Sigmoid colon (tissue), 4 donors: ENCODE results near the gene ATL2.

Experiments used
- EP300 ChIP-seq, 4 donors: sonication (generic); formaldehyde crosslinking; IDR thresholded peaks; one replicate each; pipeline ENCODE4 v1.6.1; 2017; ENCODE audit warnings: antibody characterized with exemption in 4 of 4
- POLR2A ChIP-seq, 2 donors: fragments of 450-650 bp; IDR thresholded peaks; one replicate each; pipeline ENCODE4 v1.6.1; 2016; ENCODE audit warnings: antibody characterized with exemption in 2 of 2, mild to moderate bottlenecking in 2 of 2, moderate library complexity in 2 of 2
- POLR2AphosphoS5 ChIP-seq, 4 donors: sonication (generic); formaldehyde crosslinking; IDR thresholded peaks; one replicate each; pipeline ENCODE4 v1.6.1; 2017; ENCODE audit warnings: antibody characterized with exemption in 4 of 4
- TF ChIP-seq, protein P1 (sequence below), 4 experiments: fragments of 450-650 bp in 3 of 4; fragments of 200-600 bp in 1 of 4; IDR thresholded peaks; one replicate each; pipeline ENCODE4 v1.5.1; 2016 to 2019; ENCODE audit warnings: antibody characterized with exemption in 4 of 4, mild to moderate bottlenecking in 3 of 4, moderate library complexity in 2 of 4

DNA sequence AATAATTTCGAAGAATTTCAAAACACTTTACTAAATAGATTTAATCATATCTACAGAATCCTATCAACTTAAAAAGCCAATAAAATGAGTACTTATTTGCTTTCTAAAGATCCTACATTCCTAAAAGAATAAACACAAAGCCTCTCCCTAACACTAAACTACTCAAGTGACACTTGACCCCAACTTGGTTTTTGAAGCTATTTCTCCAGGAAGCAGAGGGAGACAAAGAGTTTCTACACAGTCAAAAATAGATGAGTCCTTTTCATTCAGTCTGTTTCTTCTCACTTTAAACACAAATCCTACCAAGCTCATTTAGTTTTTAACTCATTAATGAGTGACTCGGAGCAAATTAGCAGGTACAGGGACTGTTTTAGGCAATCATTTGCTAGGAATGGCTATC is 2.1 kb downstream of the ATL2 start:
- TF ChIP-seq, protein P1, sequence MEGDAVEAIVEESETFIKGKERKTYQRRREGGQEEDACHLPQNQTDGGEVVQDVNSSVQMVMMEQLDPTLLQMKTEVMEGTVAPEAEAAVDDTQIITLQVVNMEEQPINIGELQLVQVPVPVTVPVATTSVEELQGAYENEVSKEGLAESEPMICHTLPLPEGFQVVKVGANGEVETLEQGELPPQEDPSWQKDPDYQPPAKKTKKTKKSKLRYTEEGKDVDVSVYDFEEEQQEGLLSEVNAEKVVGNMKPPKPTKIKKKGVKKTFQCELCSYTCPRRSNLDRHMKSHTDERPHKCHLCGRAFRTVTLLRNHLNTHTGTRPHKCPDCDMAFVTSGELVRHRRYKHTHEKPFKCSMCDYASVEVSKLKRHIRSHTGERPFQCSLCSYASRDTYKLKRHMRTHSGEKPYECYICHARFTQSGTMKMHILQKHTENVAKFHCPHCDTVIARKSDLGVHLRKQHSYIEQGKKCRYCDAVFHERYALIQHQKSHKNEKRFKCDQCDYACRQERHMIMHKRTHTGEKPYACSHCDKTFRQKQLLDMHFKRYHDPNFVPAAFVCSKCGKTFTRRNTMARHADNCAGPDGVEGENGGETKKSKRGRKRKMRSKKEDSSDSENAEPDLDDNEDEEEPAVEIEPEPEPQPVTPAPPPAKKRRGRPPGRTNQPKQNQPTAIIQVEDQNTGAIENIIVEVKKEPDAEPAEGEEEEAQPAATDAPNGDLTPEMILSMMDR (IDR thresholded peaks at IDR 0.05), result peak in 1 of 4 experiments; percentile 19
- TF ChIP-seq EP300 (IDR thresholded peaks at IDR 0.05) (no peak), POLR2A (IDR thresholded peaks at IDR 0.05) (no peak), POLR2AphosphoS5 (IDR thresholded peaks at IDR 0.05) (peak in 1 of 4 donors; percentile 15)
